Vein endothelial cell (primary cell): ENCODE data around the gene STXBP4. TPM values are rescaled to one million over a fixed set of nuclear protein-coding genes. Genes with fewer than 3 reads are reported as not detected.

Experiments used
- small RNA-seq: library from RNA; depleted of rRNA; stranded (forward); fragments of <200 nt; gene quantifications from one replicate; pipeline ENCODE3, GENCODE V24; 2012
- total RNA-seq: library from RNA; depleted of rRNA; stranded (reverse); fragments of >200 nt; gene quantifications from 2 replicates; pipeline ENCODE4 v1.2.3, GENCODE V29; 2012

Gene STXBP4
- total RNA-seq: 7.2 and 23.2 TPM in 2 replicates

GRCh38 chr17:54968262-54968987, at the start of gene STXBP4, which contains the start of gene COX11:
TSS of gene STXBP4 (plus strand) at chr17:54968765. CDS start at chr17:54986220, 17,455 bp downstream.
TSS of gene COX11 (minus strand) at chr17:54968654. CDS start at chr17:54968646, 8 bp downstream.

Small RNA genes within 50 kb of the gene (small RNA-seq; reads per million reads assigned to genes)
- gene AC007485.1: not detected

Other genes with a start within 250 kb of the STXBP4 start
- 0.57 and 0.98 TPM in 2 replicates for gene TOM1L1, start 67.9 kb upstream of the STXBP4 start, total RNA-seq
- gene COX11, start 111 bp upstream of the STXBP4 start, total RNA-seq: 48.5 and 64.0 TPM in 2 replicates